ENCODE data around the gene SRRM2. TPM values are rescaled to one million over a fixed set of nuclear protein-coding genes. Genes with fewer than 3 reads are reported as not detected.

The SRRM2 gene
- total RNA-seq, 1 donor from 2014 or later = 239 TPM

- intact Hi-C loops (cut with DNase I) = no loop called here
- DNase-seq (ENCODE audit: missing footprints) = no peak
- ATAC-seq = no peak
These were observed 17.9 kb downstream of the SRRM2 start for GRCh38 chr16:2770057-2770951.

DNA sequence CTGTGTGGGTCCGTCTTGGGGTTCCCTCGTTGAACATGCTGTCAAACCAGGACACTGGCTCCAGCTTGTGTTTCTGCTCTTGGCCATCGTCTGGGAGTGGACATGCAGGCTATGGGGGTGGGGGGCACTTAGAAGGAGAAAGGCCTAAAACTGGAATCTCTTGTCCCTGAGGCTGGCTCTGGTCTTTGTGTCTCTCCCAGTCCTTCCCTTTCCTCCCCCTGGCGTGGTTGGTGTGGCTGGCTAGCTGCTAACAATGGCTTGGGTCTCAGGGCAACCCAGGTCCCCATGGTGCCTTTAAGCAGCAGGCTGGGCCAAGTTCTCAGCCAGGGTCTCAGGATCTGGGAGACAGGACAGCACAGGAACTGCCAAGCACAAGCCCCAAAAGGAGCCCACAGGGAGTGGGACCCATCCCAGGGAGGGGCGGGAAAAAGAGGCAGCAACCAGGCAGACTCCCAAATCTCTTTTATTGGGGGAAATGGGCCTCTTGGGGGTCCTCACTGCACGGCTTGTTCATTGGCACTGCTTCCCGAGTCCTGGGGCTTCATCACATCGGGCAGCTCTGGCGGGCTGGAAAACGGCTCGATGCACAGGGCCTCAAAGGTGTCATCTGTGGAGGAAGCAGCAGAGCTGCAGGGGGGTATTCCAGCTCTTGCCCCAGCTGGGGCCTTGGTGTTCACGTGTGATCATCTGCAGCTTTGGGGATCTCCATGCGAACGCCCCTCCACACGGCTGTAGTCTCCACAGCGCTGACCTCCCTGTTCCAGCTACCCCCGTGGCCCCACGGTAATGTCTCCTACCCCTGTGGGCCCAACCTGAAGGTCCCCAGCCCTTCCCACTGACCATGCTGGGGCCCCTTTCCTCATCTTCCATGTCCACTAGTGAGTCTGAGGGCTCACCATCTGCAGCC is 19.3 kb downstream of the SRRM2 start:
- no peak for DNase-seq (ENCODE audit: missing footprints)
- no peak for ATAC-seq
- intact Hi-C loops (cut with DNase I) = no loop called here

DNA sequence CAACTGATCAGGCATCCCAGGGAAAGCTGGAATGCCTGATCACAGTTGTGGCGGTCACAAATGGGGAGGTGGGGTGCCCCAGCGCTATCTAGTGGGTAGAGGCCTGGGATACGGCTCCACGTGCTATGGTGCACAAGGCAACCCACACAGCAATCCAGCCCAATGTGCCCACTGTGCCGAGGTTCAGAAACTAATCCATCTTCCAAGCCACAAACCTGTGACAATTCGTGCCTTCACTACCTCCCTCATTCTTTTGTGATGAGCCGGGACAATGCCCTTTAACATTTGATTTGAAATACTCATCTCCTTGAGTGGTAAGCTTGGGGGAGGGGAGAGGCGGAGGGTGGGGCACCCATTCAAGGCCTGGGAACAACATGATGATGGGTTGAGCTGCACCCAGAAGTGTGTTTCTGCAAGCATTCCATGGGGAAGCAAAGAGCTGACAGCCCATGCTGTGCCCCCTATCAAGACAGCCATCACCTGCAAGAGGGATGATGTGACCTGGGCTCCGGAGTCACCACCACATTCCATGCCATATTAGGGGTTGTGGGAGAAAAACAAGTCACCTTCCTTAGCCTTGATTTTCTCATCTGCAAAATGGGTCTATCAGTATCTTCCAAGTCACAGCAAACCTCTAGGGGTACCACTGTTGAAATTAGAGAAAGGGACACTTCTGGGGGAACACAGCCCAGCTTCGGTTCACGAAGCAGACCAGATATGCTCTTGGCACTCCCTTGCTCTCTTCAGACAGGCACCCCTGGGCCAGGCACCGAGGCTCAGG is 20.9 kb downstream of the SRRM2 start:
- no peak for ATAC-seq
- DNase-seq (ENCODE audit: missing footprints) = no peak
- intact Hi-C loops (cut with DNase I) = no loop called here

DNA sequence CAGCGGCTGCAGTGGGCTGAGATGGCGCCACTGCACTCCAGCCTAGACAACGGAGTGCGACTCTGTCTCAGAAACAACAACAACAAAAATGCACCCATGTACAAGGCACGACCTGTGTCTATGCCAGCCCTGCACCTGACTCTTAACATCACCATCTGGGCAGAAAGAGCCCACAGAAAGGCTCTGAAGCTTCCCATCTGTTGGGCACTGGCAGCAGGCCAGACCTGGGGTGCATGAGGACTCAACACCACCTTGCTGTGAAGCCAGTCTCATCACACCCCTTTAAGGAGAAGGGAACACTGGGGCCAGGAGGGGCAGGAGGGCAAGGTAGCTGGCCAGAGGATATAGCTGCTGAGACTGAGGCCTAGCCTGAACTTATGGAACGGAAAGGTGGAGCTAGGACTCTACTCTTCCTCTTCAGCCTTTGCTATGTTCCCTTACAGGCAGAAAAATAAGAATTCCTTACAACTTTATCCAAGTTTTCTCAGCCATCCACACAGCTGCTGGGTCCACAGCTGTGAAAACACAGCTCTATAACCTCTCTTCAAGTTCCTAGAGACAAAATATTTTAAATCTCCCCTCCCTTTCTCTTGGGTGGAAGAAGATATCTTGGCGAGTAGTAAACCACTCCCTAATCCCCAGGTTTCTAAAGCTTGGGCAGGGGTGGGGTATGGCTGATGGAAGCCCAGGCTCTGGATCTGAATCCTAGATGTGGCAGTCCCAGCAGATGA is 21.9 kb downstream of the SRRM2 start:
- no peak for ATAC-seq
- DNase-seq (ENCODE audit: missing footprints) = no peak

DNA sequence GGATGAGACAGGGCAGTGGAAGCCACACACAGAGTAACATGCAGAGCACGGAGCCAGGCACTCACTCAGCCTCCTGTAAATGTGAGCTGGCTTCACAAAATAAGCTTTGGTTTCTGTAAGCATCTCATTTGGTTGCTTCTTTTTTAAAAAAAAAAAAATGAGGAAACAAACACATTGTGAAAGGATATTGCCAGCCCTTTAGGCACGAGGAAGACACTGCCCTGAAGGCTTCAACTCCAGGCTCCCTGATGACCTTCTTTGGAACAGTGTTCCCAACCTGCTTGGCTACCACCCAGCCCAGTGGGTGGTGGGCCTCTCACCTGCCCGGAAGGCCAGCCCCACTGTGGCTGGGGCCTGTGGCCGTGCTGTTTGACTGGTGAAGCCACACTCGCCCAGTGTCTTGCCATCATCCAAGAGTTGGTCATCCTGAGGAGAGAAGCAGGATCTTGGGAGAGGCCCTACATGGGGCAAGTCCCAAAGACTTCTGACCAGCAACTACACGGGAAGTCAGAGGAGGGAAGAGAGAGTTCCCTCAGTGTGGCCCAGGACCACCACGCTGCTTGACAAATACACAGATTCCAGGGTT is 22.8 kb downstream of the SRRM2 start:
- intact Hi-C loops (cut with DNase I) = no loop called here
- DNase-seq (ENCODE audit: missing footprints) = no peak
- ATAC-seq = no peak

More for the DNA sequence above, 21.9 kb downstream of the SRRM2 start:
- intact Hi-C loops (cut with DNase I) = no loop called here

- intact Hi-C loops (cut with DNase I) = no loop called here
- ATAC-seq (no peak), DNase-seq (ENCODE audit: missing footprints) (no peak)
These were observed 23.5 kb downstream of the SRRM2 start for GRCh38 chr16:2775765-2776499.

DNA sequence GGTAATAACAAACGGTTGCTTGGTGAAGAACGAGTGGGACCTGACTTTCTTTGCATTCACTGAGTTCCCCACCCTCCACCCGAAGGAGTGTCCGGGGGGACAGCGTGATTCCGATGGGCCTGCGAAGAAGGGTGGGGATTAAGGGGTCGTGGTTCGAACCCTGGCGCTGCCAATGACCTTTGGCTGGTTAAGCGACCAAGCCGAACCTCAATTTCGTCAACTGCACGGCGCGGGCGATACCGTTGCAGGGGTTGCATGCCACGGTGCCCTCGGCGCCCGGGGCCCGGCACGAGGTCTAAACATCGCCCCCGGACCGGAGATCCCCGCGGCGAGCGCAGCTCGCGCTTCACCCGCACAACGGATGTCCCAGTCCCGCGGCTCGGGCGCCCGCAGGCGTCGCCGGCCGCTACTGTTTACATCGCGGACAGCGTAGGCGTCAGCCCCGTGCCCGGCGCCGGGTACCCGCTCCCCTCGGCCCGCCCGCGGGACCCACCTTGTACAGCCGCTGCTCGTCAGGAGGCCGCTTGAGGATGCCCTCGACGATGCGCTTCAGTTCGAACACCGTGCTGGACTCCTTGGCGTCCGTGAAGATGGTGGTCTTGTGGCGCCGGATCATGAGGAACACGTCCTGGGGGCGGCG is 24.2 kb downstream of the SRRM2 start:
- no peak for ATAC-seq
- no peak for DNase-seq (ENCODE audit: missing footprints)
- intact Hi-C loops (cut with DNase I) = loop anchor here (1.0 kb wide), 2 partner anchors 24 to 92 kb away; partner anchors contain the start of gene SRRM2

DNA sequence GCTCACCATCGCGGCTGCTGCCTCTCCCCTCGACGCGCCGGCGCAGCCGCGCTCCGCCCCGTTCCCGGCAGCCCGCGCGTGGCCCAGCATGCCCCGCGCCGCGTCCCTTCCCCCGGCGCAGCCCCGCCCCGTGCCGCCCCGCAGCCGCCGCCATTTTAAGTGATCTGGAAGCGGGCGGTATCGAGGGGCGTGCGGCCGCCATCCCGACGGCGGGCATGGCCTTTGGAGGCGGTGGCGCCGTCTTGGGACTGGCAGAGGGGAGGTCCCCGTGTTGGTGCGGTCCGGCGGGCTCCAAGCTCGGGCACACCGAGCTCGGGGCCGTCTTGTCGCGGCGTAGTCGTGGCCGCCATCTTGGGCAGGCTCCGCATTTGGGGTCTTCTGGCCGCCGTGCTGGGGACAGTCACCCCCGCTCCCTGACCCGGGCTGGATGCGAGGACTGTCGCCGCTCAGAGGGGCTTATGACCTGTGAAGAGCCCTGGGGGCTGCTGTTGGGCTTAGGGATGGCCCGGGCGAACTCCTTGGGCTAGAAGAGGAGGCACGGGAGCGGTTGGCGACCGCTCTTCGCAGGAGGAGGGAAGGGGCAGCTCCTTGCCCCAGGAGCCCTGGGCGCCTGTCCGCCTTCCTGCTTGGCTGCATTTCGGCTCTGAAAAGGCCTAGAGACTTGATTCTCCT is 24.9 kb downstream of the SRRM2 start, which contains the start of gene ELOB:
Gene ELOB, minus strand, starts transcription at position 50 of the 672 bp plus-strand sequence. Its CDS starts 41 bp downstream, at position 9.
- peak; percentile 96 for DNase-seq (ENCODE audit: missing footprints)
- intact Hi-C loops (cut with DNase I) = loop anchor here (1.0 kb wide), 2 partner anchors 25 to 91 kb away; partner anchors contain the start of gene SRRM2
- ATAC-seq = peak; percentile 95

DNA sequence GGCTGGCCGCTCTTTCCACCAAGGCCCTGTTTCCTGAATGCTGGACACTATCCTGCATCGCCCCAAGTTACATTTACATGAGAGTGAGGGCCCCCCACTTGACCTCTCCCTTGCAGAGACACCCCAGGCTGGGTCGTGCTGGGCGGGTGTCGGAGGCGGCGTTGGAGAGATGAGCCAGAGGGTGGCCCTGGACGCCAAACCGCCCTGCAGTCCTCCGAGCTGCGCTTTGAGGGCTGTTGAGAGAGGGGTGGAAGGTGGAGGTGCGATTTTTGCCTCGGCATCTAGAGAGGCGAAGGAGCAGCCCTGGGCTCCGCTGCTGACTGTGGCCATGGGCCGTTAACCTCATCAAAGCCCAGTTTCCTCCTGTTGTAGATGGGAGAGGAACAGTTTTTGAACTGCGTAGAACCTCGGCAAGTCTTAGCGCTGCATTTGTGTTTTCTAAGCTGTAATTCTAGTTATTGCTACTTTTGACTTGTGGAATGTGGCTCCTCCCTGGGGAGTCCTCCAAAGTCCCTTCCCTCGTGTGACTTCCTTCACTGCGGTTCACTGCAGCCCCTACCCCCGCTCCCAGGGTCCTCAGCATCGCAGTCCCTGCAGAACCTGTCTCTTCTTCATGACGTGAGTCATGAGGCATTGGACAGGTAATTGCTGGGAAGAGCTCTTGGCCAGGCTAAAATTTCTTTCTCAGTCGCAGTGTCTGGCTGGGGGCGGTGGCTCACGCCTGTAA is 25.6 kb downstream of the SRRM2 start:
- DNase-seq (ENCODE audit: missing footprints) (no peak), ATAC-seq (peak; percentile 53)
- intact Hi-C loops (cut with DNase I) = loop anchor here (1.0 kb wide), 2 partner anchors 26 to 90 kb away; partner anchors contain the start of gene SRRM2

GRCh38 chr16:2778630-2778958 is 26.2 kb downstream of the SRRM2 start:
- intact Hi-C loops (cut with DNase I) = no loop called here
- ATAC-seq = no peak
- DNase-seq (ENCODE audit: missing footprints) = no peak

DNA sequence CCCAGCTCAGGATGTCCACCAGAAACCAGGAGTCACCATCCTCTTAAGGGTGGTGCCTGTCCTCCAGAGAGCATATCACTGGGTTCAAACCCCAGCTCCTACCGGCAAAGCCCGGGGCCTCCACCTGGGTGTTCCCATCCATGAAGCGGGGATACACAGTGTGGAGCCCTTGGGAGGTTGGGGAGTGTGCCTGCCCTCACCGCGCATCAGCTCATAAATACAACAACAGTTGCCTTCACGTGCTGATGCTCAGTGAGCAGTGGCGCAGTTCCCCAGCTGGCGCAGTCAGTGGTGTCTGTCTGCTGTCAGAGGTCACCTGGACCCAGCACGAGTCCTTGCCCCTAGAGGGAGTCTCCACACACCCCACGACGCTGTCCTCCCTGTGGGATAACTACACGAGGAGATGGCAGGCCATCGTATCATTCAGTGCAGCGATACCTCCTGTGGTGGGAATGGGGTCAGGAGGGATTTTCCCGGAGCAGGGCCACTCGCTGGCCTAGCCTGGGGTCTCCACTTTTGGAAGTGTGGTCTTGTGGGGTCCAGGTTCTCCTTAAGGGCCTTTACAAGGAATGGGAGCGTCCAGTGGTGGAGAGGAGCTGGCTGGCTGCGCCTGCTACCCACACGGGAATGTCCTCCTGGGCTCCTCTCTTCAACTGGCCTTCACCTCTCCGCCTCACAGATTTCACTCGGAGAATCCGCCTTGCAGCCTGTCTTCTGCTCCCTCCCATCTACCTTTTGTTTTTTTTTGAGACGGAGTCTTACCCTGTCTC is 26.9 kb downstream of the SRRM2 start:
- intact Hi-C loops (cut with DNase I) = no loop called here
- ATAC-seq = no peak
- DNase-seq (ENCODE audit: missing footprints) = no peak

DNA sequence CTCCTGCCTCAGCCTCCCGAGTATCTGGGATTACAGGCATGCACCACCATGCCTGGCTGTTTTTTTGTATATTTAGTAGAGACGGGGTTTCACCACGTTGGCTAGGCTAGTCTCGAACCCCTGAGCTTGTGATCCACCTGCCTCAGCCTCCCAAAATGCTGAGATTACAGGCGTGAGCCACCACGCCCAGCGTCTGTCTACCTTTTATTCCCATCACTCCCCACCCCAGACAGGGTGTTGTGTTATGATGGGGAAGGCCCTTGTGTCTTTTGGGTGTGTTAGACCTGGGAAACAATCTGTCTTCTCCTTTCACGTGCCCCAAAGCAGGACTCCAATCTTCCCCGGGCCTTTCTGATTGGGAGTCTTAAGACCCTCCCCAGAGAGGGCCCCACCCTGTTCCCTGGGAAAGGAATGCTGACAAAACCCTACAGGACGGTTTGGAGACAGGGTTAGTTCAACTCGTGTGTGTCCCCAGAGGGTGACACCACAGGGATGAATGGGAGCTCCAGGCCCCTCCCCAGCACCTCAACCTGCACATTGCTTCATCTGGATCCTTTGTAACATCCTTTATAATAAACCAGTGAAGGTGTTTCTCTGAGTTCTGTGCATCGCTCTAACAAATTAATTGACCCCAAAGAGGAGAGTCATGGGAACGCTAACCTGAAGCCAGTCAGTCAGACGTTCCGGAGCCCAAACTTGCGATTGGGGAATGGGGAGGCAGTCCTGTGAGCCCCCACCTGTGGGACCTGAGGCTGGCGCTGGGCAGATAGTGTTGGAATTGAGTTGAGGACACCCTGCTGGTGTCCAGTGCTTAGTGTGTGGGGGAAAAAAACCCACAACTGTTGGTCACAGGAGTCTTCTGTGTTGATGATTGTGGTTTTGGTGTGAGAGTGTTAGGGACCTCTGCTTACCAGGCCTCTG is 27.8 kb downstream of the SRRM2 start:
- intact Hi-C loops (cut with DNase I) = no loop called here
- ATAC-seq = no peak
- peak; percentile 22 for DNase-seq (ENCODE audit: missing footprints)

DNA sequence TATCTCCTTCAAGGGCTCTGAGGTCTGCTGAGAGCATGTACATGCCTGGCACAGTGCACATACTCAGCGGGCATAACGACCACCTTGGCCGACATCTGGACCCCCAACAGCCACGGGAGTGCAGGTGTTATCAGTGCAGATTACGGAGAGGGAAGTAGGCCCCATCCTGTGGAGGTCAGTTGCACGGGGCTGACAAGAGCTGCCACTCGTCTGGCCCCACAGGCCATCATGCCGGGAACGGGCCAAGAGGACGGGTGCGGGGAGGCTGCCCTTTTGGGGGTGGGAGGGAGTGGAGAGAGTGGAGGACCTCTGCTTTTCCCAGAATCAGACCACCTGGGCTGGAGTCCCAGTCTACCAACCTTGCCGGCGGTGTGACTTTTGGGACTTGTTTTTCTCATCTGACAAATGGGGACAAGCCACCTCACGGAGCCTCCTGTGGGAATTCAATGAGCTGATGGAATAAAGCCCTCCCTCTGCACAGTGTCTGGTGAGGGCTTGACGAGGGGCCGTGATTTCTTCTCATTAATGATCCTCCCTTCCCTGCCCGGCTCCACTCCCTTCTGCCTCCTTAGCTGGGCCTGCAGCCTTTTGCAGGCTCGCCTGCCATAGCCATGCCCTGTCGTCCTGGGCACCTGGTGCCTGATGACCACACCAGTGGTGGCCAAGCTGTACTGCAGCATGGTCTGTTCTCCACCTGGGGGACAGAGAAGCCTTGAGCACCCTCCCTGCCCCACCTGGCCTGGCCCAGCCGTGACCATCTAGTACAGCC is 30.3 kb downstream of the SRRM2 start:
- DNase-seq (ENCODE audit: missing footprints) (peak; percentile 40), ATAC-seq (no peak)
- intact Hi-C loops (cut with DNase I) = no loop called here

All from Right ventricle myocardium inferior (tissue), 1 donor.